Liver (tissue), 3 donors: ENCODE data around the gene TRIO.

ENCODE experiments used
- ATF3 ChIP-seq: IDR thresholded peaks from 2 replicates; pipeline ENCODE4 v1.6.1; 2016; ENCODE audit warnings: antibody characterized with exemption
- CTCF ChIP-seq: fragments of 150-350 bp; IDR thresholded peaks from 2 replicates; pipeline ENCODE4 v1.5.1; 2017; ENCODE audit warnings: improper control_type of control experiment, low read depth, low read length; ENCODE audit not compliant: missing input control
- FOXA1 ChIP-seq: IDR thresholded peaks from 2 replicates; pipeline ENCODE4 v1.6.1; 2016; ENCODE audit warnings: antibody characterized with exemption
- GABPA ChIP-seq, 2 donors: IDR thresholded peaks in 1 of 2; conservative IDR thresholded peaks in 1 of 2; 2 replicates each; pipeline ENCODE4 v1.6.1; 2016; ENCODE audit warnings: antibody characterized with exemption in 2 of 2, mild to moderate bottlenecking in 1 of 2, moderate library complexity in 1 of 2
- JUND ChIP-seq, 2 donors: IDR thresholded peaks; 2 replicates each; pipeline ENCODE4 v1.6.1; 2016; ENCODE audit warnings: antibody characterized with exemption in 2 of 2
- MAX ChIP-seq: IDR thresholded peaks from 2 replicates; pipeline ENCODE4 v1.6.1; 2016; ENCODE audit warnings: antibody characterized with exemption
- NR2F2 ChIP-seq: IDR thresholded peaks from 2 replicates; pipeline ENCODE4 v1.6.1; 2016; ENCODE audit warnings: antibody characterized with exemption
- RAD21 ChIP-seq, 2 donors: IDR thresholded peaks; 2 replicates each; pipeline ENCODE4 v1.6.1; 2016; ENCODE audit warnings: antibody characterized with exemption in 2 of 2, mild to moderate bottlenecking in 2 of 2
- RXRA ChIP-seq, 2 donors: IDR thresholded peaks; 2 replicates each; pipeline ENCODE4 v1.6.1; 2017 to 2018; ENCODE audit warnings: antibody characterized with exemption in 2 of 2, mild to moderate bottlenecking in 1 of 2
- SP1 ChIP-seq: IDR thresholded peaks from 2 replicates; pipeline ENCODE4 v1.6.1; 2018; ENCODE audit warnings: antibody characterized with exemption, mild to moderate bottlenecking
- TAF1 ChIP-seq: conservative IDR thresholded peaks from 2 replicates; pipeline ENCODE4 v1.6.1; 2016; ENCODE audit warnings: antibody characterized with exemption, mild to moderate bottlenecking
- YY1 ChIP-seq: IDR thresholded peaks from 2 replicates; pipeline ENCODE4 v1.6.1; 2016; ENCODE audit warnings: antibody characterized with exemption, mild to moderate bottlenecking
- ZBTB33 ChIP-seq: IDR thresholded peaks from 2 replicates; pipeline ENCODE4 v1.6.1; 2016; ENCODE audit warnings: antibody characterized with exemption
- TF ChIP-seq, protein P1 (sequence below): IDR thresholded peaks from 2 replicates; pipeline ENCODE4 v1.6.1; 2016; ENCODE audit warnings: antibody characterized with exemption, mild to moderate bottlenecking
- donor health status: healthy.
- donor health status: healthy.

DNA sequence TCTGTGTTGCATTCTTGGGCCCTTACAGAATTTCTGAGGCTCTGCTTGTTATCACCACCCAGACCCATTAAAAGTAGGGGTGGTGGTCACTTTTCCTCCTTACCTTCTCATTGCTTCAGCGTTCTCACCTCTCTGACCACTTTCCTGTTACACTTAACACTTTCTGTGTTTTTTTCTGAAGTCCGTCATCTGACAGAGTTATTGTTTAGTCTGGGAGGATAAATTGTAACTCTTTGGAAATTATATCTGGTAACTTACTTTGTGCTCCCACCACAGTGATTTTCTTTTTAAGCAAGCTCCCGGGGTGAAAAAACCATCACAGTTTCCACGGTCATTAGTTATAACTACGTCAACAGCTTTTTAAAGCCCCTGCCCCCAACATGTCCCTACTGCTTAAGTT lies 227.2 kb downstream of the TRIO start:
- TF ChIP-seq CTCF (no peak), TAF1 (no peak), RAD21 (IDR thresholded peaks at IDR 0.05) (no peak), ATF3 (no peak), SP1 (no peak), JUND (IDR thresholded peaks at IDR 0.05) (no peak), ZBTB33 (no peak), RXRA (IDR thresholded peaks at IDR 0.05) (no peak), YY1 (no peak), MAX (no peak), NR2F2 (no peak), FOXA1 (no peak), GABPA (IDR thresholded peaks at IDR 0.05 in 1 of 2, conservative IDR thresholded peaks at IDR 0.05 in 1 of 2) (no peak)
- TF ChIP-seq, protein P1, sequence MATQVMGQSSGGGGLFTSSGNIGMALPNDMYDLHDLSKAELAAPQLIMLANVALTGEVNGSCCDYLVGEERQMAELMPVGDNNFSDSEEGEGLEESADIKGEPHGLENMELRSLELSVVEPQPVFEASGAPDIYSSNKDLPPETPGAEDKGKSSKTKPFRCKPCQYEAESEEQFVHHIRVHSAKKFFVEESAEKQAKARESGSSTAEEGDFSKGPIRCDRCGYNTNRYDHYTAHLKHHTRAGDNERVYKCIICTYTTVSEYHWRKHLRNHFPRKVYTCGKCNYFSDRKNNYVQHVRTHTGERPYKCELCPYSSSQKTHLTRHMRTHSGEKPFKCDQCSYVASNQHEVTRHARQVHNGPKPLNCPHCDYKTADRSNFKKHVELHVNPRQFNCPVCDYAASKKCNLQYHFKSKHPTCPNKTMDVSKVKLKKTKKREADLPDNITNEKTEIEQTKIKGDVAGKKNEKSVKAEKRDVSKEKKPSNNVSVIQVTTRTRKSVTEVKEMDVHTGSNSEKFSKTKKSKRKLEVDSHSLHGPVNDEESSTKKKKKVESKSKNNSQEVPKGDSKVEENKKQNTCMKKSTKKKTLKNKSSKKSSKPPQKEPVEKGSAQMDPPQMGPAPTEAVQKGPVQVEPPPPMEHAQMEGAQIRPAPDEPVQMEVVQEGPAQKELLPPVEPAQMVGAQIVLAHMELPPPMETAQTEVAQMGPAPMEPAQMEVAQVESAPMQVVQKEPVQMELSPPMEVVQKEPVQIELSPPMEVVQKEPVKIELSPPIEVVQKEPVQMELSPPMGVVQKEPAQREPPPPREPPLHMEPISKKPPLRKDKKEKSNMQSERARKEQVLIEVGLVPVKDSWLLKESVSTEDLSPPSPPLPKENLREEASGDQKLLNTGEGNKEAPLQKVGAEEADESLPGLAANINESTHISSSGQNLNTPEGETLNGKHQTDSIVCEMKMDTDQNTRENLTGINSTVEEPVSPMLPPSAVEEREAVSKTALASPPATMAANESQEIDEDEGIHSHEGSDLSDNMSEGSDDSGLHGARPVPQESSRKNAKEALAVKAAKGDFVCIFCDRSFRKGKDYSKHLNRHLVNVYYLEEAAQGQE = no peak
